Small intestine (tissue), 7 donors: ENCODE data around the gene MAP2. TPM values are rescaled to one million over a fixed set of nuclear protein-coding genes. Genes with fewer than 3 reads are reported as not detected.

Experiments
- DNase-seq, 2 donors: peaks; one replicate each; pipeline versions ENCODE4 v3.0.0 to v3.0.0-alpha.2; 2013
- FAIRE-seq: peaks from 2 replicates; lab custom pipeline; 2012; peaks lifted over from hg19 to GRCh38; lab: Jason Lieb, UNC
- H3K27ac ChIP-seq, 3 donors: one replicate each; pipeline ENCODE4 v1.5.1; 2013; ENCODE audit warnings: low read length in 2 of 3, mild to moderate bottlenecking in 2 of 3, control low read depth in 1 of 3, inconsistent platforms in 1 of 3, low read depth in 1 of 3, moderate library complexity in 1 of 3
- H3K27me3 ChIP-seq, 3 donors: one replicate each; pipeline ENCODE4 v1.6.1; 2013; ENCODE audit warnings: low read length in 3 of 3, inconsistent platforms in 1 of 3; ENCODE audit not compliant: control insufficient read depth in 3 of 3, insufficient read depth in 3 of 3
- H3K36me3 ChIP-seq, 3 donors: one replicate each; pipeline ENCODE4 v1.6.1; 2013; ENCODE audit warnings: low read length in 3 of 3, inconsistent platforms in 1 of 3, low read depth in 1 of 3, mild to moderate bottlenecking in 1 of 3, moderate library complexity in 1 of 3; ENCODE audit not compliant: control insufficient read depth in 3 of 3, insufficient read depth in 2 of 3
- H3K4me1 ChIP-seq, 3 donors: one replicate each; pipeline ENCODE4 v1.6.1; 2013; ENCODE audit warnings: low read length in 2 of 3, inconsistent platforms in 1 of 3, low read depth in 1 of 3, mild to moderate bottlenecking in 1 of 3, moderate library complexity in 1 of 3; ENCODE audit not compliant: control insufficient read depth in 3 of 3, insufficient read depth in 2 of 3
- H3K4me3 ChIP-seq, 3 donors: one replicate each; pipeline ENCODE4 v1.5.1; 2013; ENCODE audit warnings: low read length in 3 of 3, control low read depth in 1 of 3, inconsistent platforms in 1 of 3, low read depth in 1 of 3, mild to moderate bottlenecking in 1 of 3, moderate library complexity in 1 of 3
- H3K9me3 ChIP-seq, 2 donors: one replicate each; pipeline ENCODE4 v1.6.1; 2013; ENCODE audit warnings: low read depth in 1 of 2, low read length in 1 of 2; ENCODE audit not compliant: control insufficient read depth in 2 of 2, insufficient read depth in 1 of 2
- WGBS, 3 donors: extraction: QIAGEN DNeasy Blood & Tissue Kit; methylation state at CpG; one replicate each; pipeline ENCODE4 v1.1.7; 2013; 5-methylcytosine and 5-hydroxymethylcytosine counted together
- polyA plus RNA-seq, 4 donors: library from polyadenylated mRNA; stranded (reverse) in 3 of 4; unstranded in 1 of 4; fragments of 200-250 nt in 3 of 4; fragments of 120-200 nt in 1 of 4; gene quantifications; one replicate each; pipeline versions ENCODE4 v1.2.1 to v1.2.3, GENCODE V29; 2013
- donor health status: healthy with polysubstance abuse.
- donor health status: control.
- donor health status: control.
- donor health status: Bipolar disorder and iron deficiency.
- donor health status: healthy.

MAP2 gene
- polyA plus RNA-seq, 4 donors: 0.22 to 3.2 (median 1.6) TPM

DNA sequence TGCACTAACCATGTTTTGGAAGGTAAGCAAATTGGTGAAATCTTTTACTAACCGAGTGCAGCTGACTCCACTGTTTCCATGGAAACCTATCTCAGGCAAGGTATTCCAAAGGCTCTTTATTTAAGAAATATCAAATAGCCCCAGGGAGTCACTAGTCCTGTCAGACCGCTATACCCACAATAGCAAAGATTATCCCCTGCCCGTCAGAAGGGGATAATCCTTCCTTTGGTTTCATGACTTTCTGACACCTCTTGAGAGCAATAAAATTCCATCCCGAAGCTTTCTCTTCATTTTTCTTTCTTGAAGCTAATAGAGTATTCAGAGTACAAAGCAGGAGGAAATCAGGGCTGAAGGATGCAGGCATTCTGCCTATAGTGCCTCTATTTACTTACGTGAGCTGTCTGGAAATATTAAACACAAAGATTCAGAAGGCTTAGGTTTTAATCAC, 34.7 kb upstream of the MAP2 start:
- DNase-seq (no peak), FAIRE-seq (no peak)
- H3K9me3 ChIP-seq: no peaks in the 10 kb centered on the region
- H3K36me3 ChIP-seq: no peaks in the 10 kb centered on the region
- 29 to 40% (median 37%) methylated on average over 5 of the region's 5 CpGs for WGBS, 3 donors
- H3K27me3 ChIP-seq: no peaks in the 10 kb centered on the region
- H3K4me1 ChIP-seq: no peaks in the 10 kb centered on the region
- H3K27ac ChIP-seq: no peak overlapping the region
- H3K4me3 ChIP-seq: no peak overlapping the region

GRCh38 chr2:209390839-209391238, 33.0 kb upstream of the MAP2 start:
- no peak for FAIRE-seq

GRCh38 chr2:209391776-209392401, 32.0 kb upstream of the MAP2 start:
- WGBS, 3 donors: 56 to 70% (median 68%) methylated on average over 3 of the region's 3 CpGs
- H3K4me1 ChIP-seq: no peaks in the 10 kb centered on the region
- no peak overlapping the region for H3K4me3 ChIP-seq
- no peaks in the 10 kb centered on the region for H3K9me3 ChIP-seq
- H3K27ac ChIP-seq: no peak overlapping the region
- no peaks in the 10 kb centered on the region for H3K27me3 ChIP-seq
- H3K36me3 ChIP-seq: no peaks in the 10 kb centered on the region
- no peak for FAIRE-seq
- no peak for DNase-seq

More at GRCh38 chr2:209390839-209391238, 33.0 kb upstream of the MAP2 start:
- Histone ChIP-seq H3K27me3 (no peaks in the 10 kb centered on the region), H3K4me1 (no peaks in the 10 kb centered on the region), H3K4me3 (no peak overlapping the region), H3K36me3 (no peaks in the 10 kb centered on the region), H3K27ac (no peak overlapping the region), H3K9me3 (no peaks in the 10 kb centered on the region)
- 6 to 30% (median 14%) methylated on average over 1 of the region's 1 CpG for WGBS, 3 donors
- no peak for DNase-seq

DNA sequence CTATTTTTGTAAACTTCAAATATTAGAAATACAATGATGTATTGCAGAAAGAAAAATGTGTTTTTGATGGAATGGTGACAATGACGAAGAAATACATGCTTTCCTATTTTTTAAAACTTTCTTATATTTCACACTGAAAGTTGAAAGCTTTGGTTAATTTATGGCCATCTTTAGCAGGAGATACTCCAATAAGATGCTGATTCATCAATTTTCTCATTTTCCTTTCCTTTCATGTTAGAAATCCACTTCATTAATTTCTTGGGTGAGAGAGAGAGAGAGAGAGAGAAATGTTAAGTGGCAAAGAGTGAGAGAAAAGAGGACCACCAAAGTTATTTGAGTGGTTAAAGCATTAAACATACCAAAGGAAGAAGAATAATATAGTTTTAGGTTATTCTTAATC, 28.6 kb upstream of the MAP2 start:
- Histone ChIP-seq H3K27ac (no peak overlapping the region), H3K9me3 (no peaks in the 10 kb centered on the region), H3K4me1 (no peaks in the 10 kb centered on the region), H3K36me3 (no peaks in the 10 kb centered on the region), H3K4me3 (no peak overlapping the region), H3K27me3 (no peaks in the 10 kb centered on the region)
- DNase-seq: no peak
- no peak for FAIRE-seq
- WGBS, 3 donors: 79 to 93% (median 87%) methylated on average over 1 of the region's 1 CpG

- FAIRE-seq (no peak), DNase-seq (no peak)
- no peaks in the 10 kb centered on the region for H3K4me1 ChIP-seq
- H3K36me3 ChIP-seq: no peaks in the 10 kb centered on the region
- H3K27me3 ChIP-seq: no peaks in the 10 kb centered on the region
- H3K9me3 ChIP-seq: no peaks in the 10 kb centered on the region
- no peak overlapping the region for H3K4me3 ChIP-seq
- H3K27ac ChIP-seq: no peak overlapping the region
These were observed 28.2 kb upstream of the MAP2 start for GRCh38 chr2:209395652-209396051.

DNA sequence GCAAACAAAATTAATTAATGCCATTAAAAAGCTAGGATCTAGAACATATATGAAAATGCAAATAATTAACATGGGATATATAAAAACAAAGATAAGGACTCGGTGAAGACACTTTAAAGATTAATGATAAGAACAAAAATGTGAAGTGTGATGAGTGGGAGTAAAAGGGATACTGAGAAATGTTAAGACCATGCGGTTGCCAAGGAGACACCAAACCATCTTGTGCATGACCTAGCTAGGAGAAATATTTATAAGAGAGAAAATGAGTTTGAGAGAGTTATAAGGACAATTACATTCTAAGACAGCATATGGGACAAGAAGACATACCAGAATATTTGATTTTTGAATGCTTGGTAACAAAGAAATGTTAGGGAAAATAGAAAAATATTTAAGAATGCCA, 25.4 kb upstream of the MAP2 start:
- WGBS, 3 donors: 48 to 63% (median 52%) methylated on average over 2 of the region's 2 CpGs
- H3K27me3 ChIP-seq: no peaks in the 10 kb centered on the region
- no peak for DNase-seq
- H3K27ac ChIP-seq: no peak overlapping the region
- no peaks in the 10 kb centered on the region for H3K4me1 ChIP-seq
- no peak for FAIRE-seq
- no peaks in the 10 kb centered on the region for H3K36me3 ChIP-seq
- H3K9me3 ChIP-seq: no peaks in the 10 kb centered on the region
- H3K4me3 ChIP-seq: no peak overlapping the region

DNA sequence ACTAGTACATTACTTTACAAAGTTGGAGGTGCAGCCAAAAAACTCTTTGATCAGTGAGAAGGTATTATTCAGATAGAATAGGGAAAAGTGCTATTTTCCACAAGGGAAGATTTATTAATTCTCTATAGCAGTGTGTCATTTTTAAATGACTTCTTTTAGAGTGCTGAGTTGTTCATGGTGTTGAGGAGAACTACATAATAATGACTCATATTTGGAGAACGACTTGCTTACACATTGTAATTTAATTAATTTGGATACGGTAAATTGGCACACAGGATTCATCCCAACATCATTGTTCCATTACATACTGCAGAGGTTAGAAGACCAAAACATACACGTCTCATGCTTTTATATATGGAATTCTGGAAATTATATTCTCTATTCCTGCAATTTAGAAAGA, 22.1 kb upstream of the MAP2 start:
- WGBS, 3 donors: 72 to 78% (median 73%) methylated on average over 3 of the region's 3 CpGs
- H3K36me3 ChIP-seq: no peaks in the 10 kb centered on the region
- H3K27ac ChIP-seq: no peak overlapping the region
- H3K4me3 ChIP-seq: no peak overlapping the region
- H3K4me1 ChIP-seq: no peaks in the 10 kb centered on the region
- no peak for FAIRE-seq
- no peak for DNase-seq
- H3K9me3 ChIP-seq: no peaks in the 10 kb centered on the region
- H3K27me3 ChIP-seq: no peaks in the 10 kb centered on the region

DNA sequence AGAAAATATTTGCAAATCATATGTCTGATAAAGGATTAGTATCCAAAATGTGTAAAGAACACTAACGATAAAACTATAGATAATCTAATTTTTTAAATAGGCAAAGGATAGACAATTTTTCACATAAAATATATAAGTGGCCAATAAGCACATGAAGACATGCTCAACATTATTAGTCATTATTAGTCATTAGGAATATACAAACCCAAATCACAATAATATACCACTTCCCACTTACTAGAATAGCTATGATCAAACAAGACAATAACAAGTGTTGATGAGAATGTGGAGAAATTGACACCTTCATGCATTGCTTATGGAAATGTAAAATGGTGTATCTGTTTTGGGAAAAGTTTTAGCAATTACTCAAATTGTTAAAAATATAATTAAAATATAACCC, 12.6 kb upstream of the MAP2 start:
- H3K36me3 ChIP-seq: no peaks in the 10 kb centered on the region
- H3K4me1 ChIP-seq: no peaks in the 10 kb centered on the region
- H3K9me3 ChIP-seq: no peaks in the 10 kb centered on the region
- H3K4me3 ChIP-seq: no peak overlapping the region
- no peak overlapping the region for H3K27ac ChIP-seq
- no peaks in the 10 kb centered on the region for H3K27me3 ChIP-seq
- FAIRE-seq: no peak
- 92 to 98% (median 96%) methylated on average over 1 of the region's 1 CpG for WGBS, 3 donors
- DNase-seq: no peak

GRCh38 chr2:209411718-209412117, 12.1 kb upstream of the MAP2 start:
- FAIRE-seq (no peak), DNase-seq (no peak)
- no peaks in the 10 kb centered on the region for H3K36me3 ChIP-seq
- no peak overlapping the region for H3K27ac ChIP-seq
- 60 to 73% (median 65%) methylated on average over 4 of the region's 4 CpGs for WGBS, 3 donors
- no peaks in the 10 kb centered on the region for H3K4me1 ChIP-seq
- H3K4me3 ChIP-seq: no peak overlapping the region
- no peaks in the 10 kb centered on the region for H3K27me3 ChIP-seq
- no peaks in the 10 kb centered on the region for H3K9me3 ChIP-seq
